MV-4-11 (cell line): ENCODE measurements around the gene C2orf74.
A peak's percentile ranks its signal among the peaks of the same experiment; 100 is the strongest.
"Not testable (repeated sequence)": the region's sequence is repeated elsewhere in the genome, so short reads cannot be mapped to it uniquely, and the experiment has no call there.

ENCODE experiments used
- DNase-seq: peaks from one replicate; lab custom pipeline; 2025; lab: John Stamatoyannopoulos, UW

C2orf74 gene

DNA sequence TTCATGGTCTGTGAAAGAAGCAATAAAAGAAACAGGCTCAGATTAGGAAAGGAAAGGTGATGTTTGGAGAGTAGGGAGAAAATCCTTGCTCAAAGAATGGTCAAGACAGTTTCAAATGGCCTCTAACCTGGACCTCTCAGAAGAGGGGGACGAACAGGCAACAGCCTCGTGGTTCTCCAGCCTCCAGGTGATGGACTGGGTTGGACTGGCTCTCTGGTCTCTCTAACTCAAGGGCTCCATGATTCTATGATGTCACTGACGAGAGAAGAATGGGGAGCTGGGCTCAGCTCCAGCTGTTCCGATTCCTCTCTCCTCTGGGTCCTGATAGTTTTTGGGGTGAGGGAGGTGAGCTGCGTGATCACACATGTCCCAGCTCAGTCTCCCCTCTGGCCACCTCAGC is at the start of gene C2orf74:
TSS of gene C2orf74 (plus strand) at position 301 of the 400 bp plus-strand sequence. CDS start 327 bp downstream, outside the sequence.
- DNase-seq = no peak

DNA sequence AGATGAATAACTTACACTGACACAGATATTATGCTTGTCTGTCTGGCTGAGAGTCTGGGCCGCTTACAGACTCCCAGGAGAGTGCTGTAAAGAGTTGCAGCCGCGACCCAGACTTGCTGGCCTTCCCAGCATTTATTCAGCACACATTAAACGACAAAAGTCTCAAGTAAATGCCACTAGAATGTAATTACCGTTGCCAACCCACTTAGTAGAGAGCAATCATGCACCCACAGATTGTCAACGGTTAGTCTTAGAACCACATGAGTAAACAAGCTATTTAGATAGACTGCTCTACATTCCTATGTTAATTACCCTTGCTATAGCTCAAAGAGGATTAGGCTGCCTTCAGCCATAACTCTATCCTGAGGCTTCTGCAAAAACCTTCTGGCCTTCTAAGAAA is 47.8 kb upstream of the C2orf74 start:
- no peak for DNase-seq

- DNase-seq = no peak
These were observed 45.7 kb upstream of the C2orf74 start for GRCh38 chr2:61116302-61116701.

- DNase-seq = no peak
These were observed 44.5 kb upstream of the C2orf74 start for GRCh38 chr2:61117534-61117933.

- peak; percentile 69 for DNase-seq
These were observed 36.8 kb upstream of the C2orf74 start for GRCh38 chr2:61125123-61125710.

GRCh38 chr2:61125798-61126197 is 36.2 kb upstream of the C2orf74 start:
- no peak for DNase-seq

- DNase-seq = not testable (repeated sequence)
These were observed 33.9 kb upstream of the C2orf74 start for GRCh38 chr2:61128122-61128521.

DNA sequence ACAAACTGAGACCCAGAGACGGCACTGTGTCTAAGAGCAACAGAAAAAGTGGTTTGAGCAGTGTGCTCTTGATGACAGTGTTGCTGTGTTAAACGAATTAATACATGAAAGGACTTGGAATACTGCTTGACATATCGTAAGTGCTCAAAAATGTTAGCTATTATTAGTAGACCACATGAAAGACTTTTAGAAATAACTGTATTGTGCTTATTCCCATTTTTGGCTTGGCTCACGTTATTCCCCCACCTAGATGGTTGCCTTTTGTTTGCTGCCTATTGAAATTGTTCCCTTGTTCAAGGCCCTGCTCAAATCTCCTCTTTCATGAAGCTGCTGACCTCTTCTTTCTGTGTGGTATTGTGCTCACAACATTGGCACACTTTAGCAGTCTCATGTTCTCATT is 27.8 kb upstream of the C2orf74 start:
- DNase-seq = no peak

DNA sequence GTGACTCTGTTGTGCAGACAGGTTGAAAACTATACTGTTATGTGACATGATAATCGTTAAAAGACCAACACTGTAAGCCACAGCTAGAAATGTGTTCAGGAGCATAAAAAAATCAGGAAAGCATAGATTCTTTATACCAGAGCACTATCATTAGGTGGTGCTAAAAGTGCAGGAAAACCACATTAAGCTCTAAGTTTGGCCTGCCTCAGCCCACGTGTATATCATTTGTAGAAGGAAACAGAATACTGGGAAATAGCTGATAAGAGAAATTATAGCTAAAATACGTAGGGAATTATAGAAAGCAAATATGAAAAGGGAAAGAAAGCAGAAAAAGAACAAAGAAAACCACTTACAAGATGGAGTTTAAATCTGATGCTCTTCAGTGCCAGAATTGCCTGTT is 26.5 kb upstream of the C2orf74 start:
- DNase-seq = peak; percentile 8

DNA sequence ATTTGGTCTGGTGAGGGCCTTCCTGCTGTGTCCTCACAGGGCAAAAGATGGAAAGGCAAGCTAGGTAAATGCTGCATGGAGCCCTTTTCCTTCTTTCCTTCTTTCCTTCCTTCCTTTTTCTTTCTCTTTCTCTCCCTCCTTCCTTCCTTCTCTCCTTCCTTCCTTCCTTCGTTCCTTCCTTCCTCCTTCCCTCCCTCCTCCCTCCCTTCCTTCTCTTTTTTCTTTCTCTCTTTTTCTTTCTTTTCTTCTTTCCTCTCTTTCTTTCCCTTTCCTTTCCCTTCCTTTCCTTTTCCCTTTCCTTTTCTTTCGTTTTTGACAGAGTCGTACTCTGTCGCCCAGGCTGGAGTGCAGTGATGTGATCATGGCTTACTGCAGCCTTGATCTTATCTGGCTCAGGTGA is 23.1 kb upstream of the C2orf74 start:
- DNase-seq = no peak

- peak; percentile 17 for DNase-seq
These were observed 20.8 kb upstream of the C2orf74 start for GRCh38 chr2:61141151-61141550.

DNA sequence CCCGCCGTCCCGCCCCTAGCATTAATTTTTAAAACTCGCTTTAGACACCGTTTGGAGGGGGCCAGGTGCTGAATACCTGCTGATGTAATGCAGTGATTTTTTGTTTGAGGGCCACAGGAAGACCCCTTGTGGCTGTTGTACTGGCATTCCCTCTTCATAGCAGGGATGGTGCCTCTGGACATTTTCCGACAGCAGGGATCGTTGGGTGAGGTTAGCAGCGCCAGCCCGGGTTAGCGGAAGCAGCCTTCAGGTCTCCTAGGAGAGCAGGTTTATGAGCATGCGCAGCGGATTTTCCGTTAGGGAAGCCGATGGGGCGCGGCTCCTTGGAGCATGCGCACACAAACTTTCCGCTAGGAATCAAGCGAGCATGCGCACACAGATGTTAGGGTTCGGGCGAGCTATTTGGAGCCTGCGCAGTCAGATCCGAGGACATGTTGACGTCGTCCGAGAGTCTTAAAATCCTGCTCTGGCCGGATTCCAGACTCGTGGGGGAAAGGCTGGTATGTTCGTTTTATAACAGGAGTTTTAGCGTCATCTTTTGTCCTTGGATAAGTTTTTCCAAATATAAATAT is 17.2 kb upstream of the C2orf74 start:
- peak; percentile 99 for DNase-seq

- DNase-seq = no peak
These were observed 16.0 kb upstream of the C2orf74 start for GRCh38 chr2:61145990-61146389.

- DNase-seq = not testable (repeated sequence)
These were observed 13.9 kb upstream of the C2orf74 start for GRCh38 chr2:61148091-61148490.

GRCh38 chr2:61149074-61149473 is 12.9 kb upstream of the C2orf74 start:
- DNase-seq = no peak

- peak; percentile 41 for DNase-seq
These were observed 10.6 kb upstream of the C2orf74 start for GRCh38 chr2:61151436-61151835.

GRCh38 chr2:61157371-61158003 is 4.5 kb upstream of the C2orf74 start:
- DNase-seq = no peak

DNA sequence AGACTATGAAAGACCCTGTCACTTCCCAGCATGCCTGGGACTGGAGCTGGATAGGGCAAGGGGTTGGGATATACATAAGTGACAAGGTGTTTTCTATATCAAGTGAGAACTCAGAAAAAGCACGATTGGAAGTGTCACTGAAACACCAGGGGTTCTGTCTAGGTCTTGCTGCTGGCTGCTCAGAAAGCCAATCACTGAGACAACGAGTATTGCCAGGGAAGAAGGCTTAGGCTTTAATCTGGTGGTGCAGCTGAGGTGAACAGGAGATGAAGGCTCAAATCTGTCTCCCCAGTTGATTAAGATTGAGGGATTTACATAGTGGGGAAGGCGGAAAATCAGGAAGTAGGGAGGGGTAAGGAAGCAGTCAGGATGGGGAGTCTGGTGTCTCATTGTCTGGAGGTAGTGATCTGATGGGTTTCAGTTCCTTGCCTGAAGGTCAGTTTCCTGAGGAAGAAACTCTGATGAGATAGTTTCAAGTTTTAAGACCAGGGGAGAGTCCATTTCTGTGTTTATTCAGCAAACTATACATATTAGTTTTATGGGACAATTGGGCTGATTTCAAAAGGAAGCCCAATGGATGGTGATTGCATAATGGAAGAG is 3.5 kb upstream of the C2orf74 start:
- DNase-seq = peak; percentile 72

DNA sequence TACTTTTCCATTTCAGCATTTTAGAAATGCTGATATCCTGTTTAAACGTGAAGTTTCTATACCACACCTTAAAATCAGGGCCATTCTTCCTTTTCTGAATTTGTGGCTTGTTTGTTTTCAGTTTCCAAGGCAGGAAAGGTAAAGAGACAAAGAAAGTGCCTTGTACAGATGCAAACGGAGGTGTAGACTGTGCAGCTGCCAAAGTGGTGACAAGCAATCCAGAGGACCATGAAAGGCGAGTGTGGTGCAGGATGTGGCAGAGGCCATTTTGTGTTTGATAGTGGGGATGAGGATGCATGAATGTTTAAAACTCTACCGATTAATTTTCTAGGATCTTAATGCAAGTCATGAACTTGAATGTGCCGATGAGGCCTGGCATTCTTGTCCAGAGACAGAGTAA is 733 bp downstream of the C2orf74 start:
- no peak for DNase-seq

- DNase-seq = not testable (repeated sequence)
These were observed 3.1 kb downstream of the C2orf74 start for GRCh38 chr2:61165082-61165481.

DNA sequence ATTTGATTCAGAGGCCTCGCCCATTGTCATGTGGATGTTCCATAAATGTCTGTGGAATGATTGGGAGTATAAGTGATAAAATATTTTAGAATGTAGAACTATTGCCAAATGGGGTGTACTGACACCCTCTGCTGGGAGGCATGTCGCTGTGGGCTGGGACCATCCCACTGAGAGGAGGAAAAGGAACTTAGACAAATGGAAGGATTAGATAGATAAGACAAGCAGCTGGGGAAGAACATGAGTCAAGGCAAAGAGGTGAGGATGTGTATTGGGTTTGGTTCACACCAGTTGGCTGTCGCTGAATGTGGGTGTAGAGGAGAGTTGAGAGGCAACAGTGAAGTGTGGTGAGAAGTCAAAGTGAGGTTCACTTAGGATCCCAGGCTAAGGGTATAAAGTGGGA is 4.0 kb downstream of the C2orf74 start:
- DNase-seq = peak; percentile 40

DNA sequence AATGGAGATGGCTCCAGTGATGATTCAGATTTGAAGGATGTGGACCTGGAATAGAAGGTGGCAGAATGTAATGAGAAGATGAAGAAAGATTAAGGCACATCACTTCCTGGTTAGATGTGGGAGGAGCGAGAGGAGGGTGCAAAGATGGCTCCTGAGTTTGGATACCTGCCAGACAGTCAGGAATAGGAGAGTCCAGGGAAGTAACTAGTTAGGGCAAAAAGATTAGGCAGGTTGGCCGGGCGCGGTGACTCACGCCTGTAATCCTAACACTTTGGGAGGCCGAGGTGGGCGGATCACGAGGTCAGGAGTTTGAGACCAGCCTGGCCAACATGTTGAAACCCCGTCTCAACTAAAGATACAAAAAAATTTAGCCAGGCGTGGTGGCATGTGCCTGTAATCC is 5.6 kb downstream of the C2orf74 start:
- DNase-seq = no peak

- DNase-seq = no peak
These were observed 10.7 kb downstream of the C2orf74 start for GRCh38 chr2:61172671-61173070.
